Measurements from ENCODE around the gene LRRK2. TPM values are rescaled to one million over a fixed set of nuclear protein-coding genes. Genes with fewer than 3 reads are reported as not detected.

The LRRK2 gene
- total RNA-seq, 6 experiments from 2014 or later, result 0.28 to 1.6 (median 1.2) TPM

DNA sequence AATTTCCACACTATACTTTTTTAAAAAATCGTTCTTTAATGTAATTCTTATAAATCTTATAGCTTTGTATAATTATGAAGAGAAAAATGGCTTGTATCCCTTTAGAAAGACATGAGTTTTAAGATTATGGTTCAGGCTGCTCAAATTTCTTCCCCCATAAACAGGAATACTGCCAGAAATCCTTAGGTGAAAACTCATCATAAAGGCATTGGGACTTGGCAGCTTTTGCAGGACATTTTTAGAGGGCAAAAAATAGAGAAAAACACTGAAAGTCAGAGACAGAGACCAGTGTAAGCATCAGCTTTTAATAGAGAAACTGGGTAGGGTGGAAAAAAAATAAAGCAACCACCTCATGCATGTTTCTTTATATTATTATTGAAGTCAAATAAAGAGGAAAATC, 29.1 kb downstream of the LRRK2 start:
- Mint-ChIP-seq H3K4me3 (no peak overlapping the region), H3K27ac (no peak overlapping the region), H3K4me1 (ENCODE audit: low read depth) (no peaks in the 10 kb centered on the region), H3K36me3 (ENCODE audit: low read depth) (no peaks in the 10 kb centered on the region; the same call in 1 of the 2 replicates), H3K27me3 (ENCODE audit: insufficient read depth) (no peaks in the 10 kb centered on the region), H3K9me3 (no peaks in the 10 kb centered on the region)
- TF ChIP-seq, protein P1, sequence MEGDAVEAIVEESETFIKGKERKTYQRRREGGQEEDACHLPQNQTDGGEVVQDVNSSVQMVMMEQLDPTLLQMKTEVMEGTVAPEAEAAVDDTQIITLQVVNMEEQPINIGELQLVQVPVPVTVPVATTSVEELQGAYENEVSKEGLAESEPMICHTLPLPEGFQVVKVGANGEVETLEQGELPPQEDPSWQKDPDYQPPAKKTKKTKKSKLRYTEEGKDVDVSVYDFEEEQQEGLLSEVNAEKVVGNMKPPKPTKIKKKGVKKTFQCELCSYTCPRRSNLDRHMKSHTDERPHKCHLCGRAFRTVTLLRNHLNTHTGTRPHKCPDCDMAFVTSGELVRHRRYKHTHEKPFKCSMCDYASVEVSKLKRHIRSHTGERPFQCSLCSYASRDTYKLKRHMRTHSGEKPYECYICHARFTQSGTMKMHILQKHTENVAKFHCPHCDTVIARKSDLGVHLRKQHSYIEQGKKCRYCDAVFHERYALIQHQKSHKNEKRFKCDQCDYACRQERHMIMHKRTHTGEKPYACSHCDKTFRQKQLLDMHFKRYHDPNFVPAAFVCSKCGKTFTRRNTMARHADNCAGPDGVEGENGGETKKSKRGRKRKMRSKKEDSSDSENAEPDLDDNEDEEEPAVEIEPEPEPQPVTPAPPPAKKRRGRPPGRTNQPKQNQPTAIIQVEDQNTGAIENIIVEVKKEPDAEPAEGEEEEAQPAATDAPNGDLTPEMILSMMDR (IDR thresholded peaks at IDR 0.05), result no peak
- DNase-seq, result no peak

DNA sequence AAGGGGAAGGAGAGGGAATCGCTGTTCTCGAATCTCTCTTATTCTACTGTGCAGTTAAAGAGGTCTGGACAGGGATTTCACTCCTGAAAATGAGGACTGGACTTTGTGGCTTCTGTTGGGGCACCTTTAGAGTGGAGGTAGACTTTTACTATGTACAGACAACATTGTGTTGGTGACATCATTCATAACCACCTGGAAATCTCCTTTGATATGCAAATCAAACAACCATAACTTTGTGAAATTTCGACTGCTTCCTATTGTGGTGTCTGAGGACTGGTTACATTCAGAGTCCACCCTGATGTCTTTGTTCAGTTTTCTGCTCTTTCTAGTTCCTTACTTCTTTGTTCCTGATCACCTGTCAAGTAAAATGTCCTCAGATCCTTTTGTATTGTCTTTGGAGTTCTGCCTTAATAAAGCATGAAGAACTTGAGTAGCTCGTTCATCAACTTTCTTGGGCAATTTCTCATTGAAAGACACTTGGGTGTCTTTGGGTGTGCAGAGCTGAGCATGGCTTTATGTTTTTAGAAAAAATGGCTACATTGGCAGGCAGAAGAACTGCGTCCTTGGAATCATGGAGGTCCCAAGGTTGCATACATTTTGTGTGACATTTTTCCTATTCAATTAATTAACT, 29.8 kb downstream of the LRRK2 start:
- TF ChIP-seq, protein P1 (IDR thresholded peaks at IDR 0.05), result no peak
- H3K4me1 Mint-ChIP-seq (ENCODE audit: low read depth), result no peaks in the 10 kb centered on the region
- H3K27me3 Mint-ChIP-seq (ENCODE audit: insufficient read depth), result no peaks in the 10 kb centered on the region
- no peak overlapping the region for H3K4me3 Mint-ChIP-seq
- no peaks in the 10 kb centered on the region for H3K9me3 Mint-ChIP-seq
- H3K36me3 Mint-ChIP-seq (ENCODE audit: low read depth), result no peaks in the 10 kb centered on the region; the same call in 1 of the 2 replicates
- DNase-seq, result no peak
- no peak overlapping the region for H3K27ac Mint-ChIP-seq

DNA sequence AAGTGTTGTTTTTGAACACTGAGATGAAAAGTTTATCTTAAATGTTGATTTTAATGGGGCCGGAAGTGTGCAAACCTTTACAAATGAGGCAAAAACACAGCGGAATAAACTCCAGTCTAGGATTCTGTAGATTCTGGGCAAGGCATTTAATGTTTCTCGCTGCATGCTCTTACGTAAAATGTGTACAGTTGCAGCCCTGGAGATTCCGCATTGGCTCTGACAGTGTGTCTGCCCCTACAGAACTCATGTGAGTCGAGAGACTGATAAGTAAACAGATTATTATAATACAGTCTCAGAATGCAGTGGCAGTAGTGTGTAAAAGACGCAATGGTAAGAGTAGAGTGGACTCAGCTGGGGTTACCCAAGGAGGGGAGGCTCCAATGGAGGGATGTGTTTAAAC, 33.6 kb downstream of the LRRK2 start:
- H3K36me3 Mint-ChIP-seq (ENCODE audit: low read depth), result no peaks in the 10 kb centered on the region
- peaks cover 7% of the 10 kb centered on the region; the same call in 1 of the 2 replicates for H3K9me3 Mint-ChIP-seq
- no peaks in the 10 kb centered on the region for H3K27me3 Mint-ChIP-seq (ENCODE audit: insufficient read depth)
- DNase-seq, result no peak
- no peak overlapping the region for H3K4me3 Mint-ChIP-seq
- no peak overlapping the region for H3K27ac Mint-ChIP-seq
- TF ChIP-seq, protein P1 (IDR thresholded peaks at IDR 0.05), result no peak
- H3K4me1 Mint-ChIP-seq (ENCODE audit: low read depth), result no peaks in the 10 kb centered on the region

DNA sequence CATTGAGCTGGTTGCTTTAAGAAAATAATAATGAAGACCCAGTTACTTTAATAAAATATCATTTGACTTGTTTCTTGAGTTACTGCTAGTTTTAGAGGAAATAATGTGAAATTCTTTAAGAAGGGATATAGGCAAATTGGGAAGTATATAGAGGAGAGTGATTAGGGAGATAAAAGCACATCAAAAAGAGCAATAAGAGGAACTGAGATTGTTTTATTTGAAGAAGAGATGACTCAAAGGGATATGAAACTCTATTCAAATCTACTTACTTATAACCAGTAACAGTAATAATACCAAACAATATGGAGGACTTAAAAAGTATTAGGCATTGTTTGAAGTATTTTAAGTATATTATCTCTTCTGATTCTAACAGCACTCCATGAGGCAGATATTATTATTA, 37.1 kb downstream of the LRRK2 start:
- TF ChIP-seq, protein P1 (IDR thresholded peaks at IDR 0.05), result no peak
- Mint-ChIP-seq H3K9me3 (peaks cover 15% of the 10 kb centered on the region; the same call in 1 of the 2 replicates), H3K27me3 (ENCODE audit: insufficient read depth) (no peaks in the 10 kb centered on the region), H3K36me3 (ENCODE audit: low read depth) (no peaks in the 10 kb centered on the region), H3K27ac (no peak overlapping the region), H3K4me1 (ENCODE audit: low read depth) (no peaks in the 10 kb centered on the region), H3K4me3 (no peak overlapping the region)
- DNase-seq, result no peak

DNA sequence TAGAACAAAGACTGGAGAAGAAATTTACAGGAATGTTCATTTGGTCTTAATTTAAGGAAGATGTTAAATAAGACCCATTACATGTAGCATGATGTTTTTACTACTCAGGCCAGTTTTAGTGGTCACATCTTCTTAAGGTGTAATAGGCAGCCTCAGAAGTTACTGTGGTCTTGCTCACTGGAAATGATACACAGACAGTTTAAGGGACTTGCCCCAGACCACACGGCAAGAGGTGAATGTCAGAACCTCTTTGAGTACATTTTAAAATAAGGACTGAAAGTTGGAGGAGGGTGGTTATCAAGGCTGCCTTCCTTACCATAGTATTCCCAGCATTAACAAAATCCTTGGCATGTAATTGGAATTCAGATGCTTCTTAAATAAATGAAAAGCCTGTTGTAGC, 37.9 kb downstream of the LRRK2 start:
- H3K27me3 Mint-ChIP-seq (ENCODE audit: insufficient read depth), result no peaks in the 10 kb centered on the region

More for the DNA sequence above, 37.9 kb downstream of the LRRK2 start:
- no peaks in the 10 kb centered on the region for H3K36me3 Mint-ChIP-seq (ENCODE audit: low read depth)
- peaks cover 15% of the 10 kb centered on the region; the same call in 1 of the 2 replicates for H3K9me3 Mint-ChIP-seq
- no peak for DNase-seq
- TF ChIP-seq, protein P1 (IDR thresholded peaks at IDR 0.05), result no peak
- no peaks in the 10 kb centered on the region for H3K4me1 Mint-ChIP-seq (ENCODE audit: low read depth)
- no peak overlapping the region for H3K27ac Mint-ChIP-seq
- H3K4me3 Mint-ChIP-seq, result no peak overlapping the region
